ENCODE data around the gene CFC1.
"Not testable (repeated sequence)": the region's sequence is repeated elsewhere in the genome, so short reads cannot be mapped to it uniquely, and the experiment has no call there.

Gene CFC1

GRCh38 chr2:130582970-130583369 is 16.4 kb downstream of the CFC1 start:
- DNase-seq (ENCODE audit: low spot score), result not testable (repeated sequence)

GRCh38 chr2:130581491-130581890 is 17.9 kb downstream of the CFC1 start:
- not testable (repeated sequence) for DNase-seq (ENCODE audit: low spot score)

- DNase-seq (ENCODE audit: low spot score), result not testable (repeated sequence)
Observed at GRCh38 chr2:130579121-130579520, 20.3 kb downstream of the CFC1 start.

GRCh38 chr2:130577559-130577958 is 21.8 kb downstream of the CFC1 start:
- DNase-seq (ENCODE audit: low spot score), result not testable (repeated sequence)

- DNase-seq (ENCODE audit: low spot score), result not testable (repeated sequence)
Observed at GRCh38 chr2:130576209-130576784, 23.1 kb downstream of the CFC1 start.

- not testable (repeated sequence) for DNase-seq (ENCODE audit: low spot score)
Observed at GRCh38 chr2:130574230-130574629, 25.1 kb downstream of the CFC1 start.

GRCh38 chr2:130571929-130572328 is 27.4 kb downstream of the CFC1 start:
- not testable (repeated sequence) for DNase-seq (ENCODE audit: low spot score)

- not testable (repeated sequence) for DNase-seq (ENCODE audit: low spot score)
Observed at GRCh38 chr2:130566165-130566564, 33.2 kb downstream of the CFC1 start.

- not testable (repeated sequence) for DNase-seq (ENCODE audit: low spot score)
Observed at GRCh38 chr2:130556441-130556840, 42.9 kb downstream of the CFC1 start.

GRCh38 chr2:130554178-130554577 is 45.2 kb downstream of the CFC1 start:
- DNase-seq (ENCODE audit: low spot score), result not testable (repeated sequence)

GRCh38 chr2:130549475-130549874 is 49.9 kb downstream of the CFC1 start:
- not testable (repeated sequence) for DNase-seq (ENCODE audit: low spot score)

- DNase-seq (ENCODE audit: low spot score), result not testable (repeated sequence)
Observed at GRCh38 chr2:130548418-130548817, 51.0 kb downstream of the CFC1 start.

GRCh38 chr2:130544978-130545377 is 54.4 kb downstream of the CFC1 start:
- not testable (repeated sequence) for DNase-seq (ENCODE audit: low spot score)

- not testable (repeated sequence) for DNase-seq (ENCODE audit: low spot score)
Observed at GRCh38 chr2:130543785-130544528, 55.4 kb downstream of the CFC1 start.

- DNase-seq (ENCODE audit: low spot score), result not testable (repeated sequence)
Observed at GRCh38 chr2:130542789-130543188, 56.6 kb downstream of the CFC1 start.

Data from pons (tissue), 1 donor.